ENCODE results near the gene FOS.

Gene FOS

DNA sequence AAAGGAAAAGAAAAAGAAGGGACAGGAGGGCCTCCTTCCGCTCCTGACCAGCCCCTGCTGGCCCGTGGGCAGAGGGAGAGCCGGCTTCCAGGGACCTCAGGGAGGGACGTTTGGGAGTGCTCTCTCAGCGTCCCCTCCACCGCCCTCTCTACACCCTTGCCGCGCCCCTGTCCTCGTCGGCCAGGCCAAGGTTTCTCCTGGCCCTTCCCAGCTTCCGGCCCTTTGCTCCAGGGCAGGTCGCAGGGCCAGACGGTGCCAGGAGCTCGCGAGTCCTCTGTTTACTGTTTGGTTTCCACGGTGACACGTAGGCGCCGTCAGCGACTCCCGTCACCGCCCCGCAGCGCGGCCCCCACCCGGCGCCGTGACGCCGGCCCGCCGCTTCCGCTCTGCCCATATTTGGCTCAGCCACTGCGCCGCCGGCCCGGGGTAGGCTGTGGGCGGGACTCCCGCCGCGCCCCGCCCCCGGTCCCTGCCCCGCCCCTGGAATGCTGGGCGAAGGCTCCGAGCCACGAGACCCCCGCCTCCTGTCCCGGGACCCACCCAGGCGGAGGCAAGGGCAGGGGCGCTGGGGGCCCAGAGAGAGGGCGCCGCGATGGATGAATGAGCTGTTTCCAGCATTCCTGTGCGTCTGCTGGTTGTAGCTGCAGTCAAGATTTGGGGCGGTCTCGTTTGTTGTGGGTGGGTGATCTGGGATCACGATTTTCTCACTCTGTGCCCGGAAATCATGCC lies 15.5 kb downstream of the FOS start:
- in situ Hi-C loops (cut with HindIII; ENCODE audit: low sequenced_read_pairs) = loop anchor here (5.0 kb wide), 1 partner anchor 72 kb away; no protein-coding TSS in a partner anchor

DNA sequence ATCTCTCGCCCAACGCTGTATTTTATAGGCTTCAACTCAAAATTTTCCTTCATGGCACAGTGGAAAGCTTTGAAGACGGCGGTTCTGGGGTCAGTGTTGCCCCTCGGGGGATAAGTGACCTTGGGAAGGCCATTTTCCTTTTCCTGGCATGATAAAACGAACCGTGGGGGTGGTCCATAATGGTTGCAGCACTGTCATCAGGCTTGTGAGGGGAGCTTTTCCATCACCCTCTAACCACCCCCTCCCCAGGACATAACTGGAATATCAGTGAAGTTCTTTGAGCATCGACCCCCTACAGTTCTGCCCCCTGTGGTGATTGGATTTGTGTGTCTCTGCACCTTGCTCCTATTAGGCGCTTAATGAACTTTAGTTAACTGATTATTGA lies 16.0 kb downstream of the FOS start:
- in situ Hi-C loops (cut with HindIII; ENCODE audit: low sequenced_read_pairs) = loop anchor here (5.0 kb wide), 1 partner anchor 72 kb away; no protein-coding TSS in a partner anchor

DNA sequence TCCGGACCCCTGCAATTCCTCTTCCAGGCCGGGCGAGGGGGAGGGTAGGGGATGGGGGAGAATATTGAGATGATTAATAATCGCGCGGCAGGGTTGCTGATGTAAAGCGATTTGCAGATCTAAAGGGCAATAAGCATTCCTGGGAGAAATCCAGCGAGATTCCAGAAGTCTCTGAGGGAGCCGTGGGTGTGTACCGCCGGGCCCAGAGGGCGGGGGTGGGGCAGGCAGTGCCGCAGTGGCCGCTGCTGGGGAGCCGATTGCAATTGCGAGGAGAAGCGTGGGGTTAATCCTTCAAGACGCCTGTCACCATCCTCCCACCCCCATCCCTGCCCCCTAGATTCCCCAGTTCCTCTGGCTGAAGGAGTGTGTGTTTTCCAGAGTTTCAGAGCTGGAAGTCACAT lies 16.4 kb downstream of the FOS start:
- in situ Hi-C loops (cut with HindIII; ENCODE audit: low sequenced_read_pairs) = no loop called here

DNA sequence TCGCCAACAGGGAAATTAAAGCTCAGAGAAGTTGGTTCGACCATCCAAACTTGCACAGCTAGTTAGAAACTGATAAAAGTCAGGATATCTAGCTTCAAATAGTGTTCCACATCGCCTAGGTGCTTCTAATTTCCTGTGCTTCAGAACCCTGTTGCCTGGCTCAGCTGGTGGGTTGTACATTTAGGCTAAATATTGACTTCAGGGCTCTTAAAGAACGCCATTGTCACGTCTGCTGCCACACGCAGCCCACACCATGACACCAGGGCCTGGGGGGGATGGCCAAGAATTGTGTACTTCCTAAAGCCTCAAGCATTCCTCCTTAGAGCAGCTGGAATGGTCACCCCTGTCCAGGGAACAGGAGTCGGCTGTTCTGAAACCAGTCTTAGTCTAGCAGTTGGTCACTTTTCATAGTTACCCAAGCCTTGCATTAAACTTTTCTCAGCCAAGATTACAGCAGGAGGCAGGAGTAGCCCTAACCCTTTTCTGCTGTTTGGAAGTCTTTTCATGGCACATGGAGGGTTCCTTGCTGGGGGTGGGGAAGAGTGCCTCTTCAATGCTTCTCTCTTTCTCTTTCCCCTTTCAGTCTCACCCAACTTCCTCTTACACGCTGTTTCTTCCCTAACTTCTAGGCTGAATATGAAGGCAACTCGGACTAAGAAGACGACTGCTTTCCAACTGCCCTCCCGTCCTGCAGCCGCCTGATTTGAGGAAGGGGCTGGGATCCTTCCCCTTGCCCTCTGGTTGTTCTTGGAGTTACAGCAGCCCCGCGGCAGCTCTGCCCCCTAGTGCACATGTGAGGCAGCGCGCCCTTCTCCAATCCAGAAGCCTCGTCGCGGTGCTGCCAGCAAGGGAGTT lies 17.1 kb downstream of the FOS start:
- in situ Hi-C loops (cut with HindIII; ENCODE audit: low sequenced_read_pairs) = no loop called here

DNA sequence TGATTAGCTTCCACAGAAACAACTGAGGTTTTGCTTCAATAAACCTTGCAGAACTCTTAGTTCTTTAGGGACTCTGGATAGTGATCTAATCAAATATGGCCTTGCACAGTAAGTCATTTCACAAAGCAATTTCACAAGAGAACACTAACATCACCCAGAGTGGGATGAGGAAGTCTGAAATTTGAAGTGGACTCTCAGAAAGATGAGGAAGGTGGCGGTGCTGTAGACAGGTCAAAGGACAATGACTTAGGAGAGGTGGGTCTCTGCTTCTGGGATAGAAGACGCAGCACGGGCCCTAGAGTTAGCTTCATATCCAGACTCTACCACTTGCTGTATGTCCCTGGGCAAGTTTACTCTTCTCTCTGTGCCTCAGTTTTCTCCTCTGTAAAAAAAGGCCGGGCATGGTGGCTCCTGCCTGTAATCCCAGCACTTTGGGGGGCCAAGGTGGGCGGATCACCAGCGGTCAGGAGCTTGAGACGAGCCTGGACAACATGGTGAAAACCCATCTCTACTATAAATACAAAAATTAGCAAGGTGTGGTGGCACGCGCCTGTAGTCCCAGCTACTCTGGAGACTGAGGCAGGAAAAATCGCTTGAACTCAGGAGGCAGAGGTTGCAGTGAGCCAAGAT lies 18.9 kb downstream of the FOS start:
- in situ Hi-C loops (cut with HindIII; ENCODE audit: low sequenced_read_pairs) = no loop called here

DNA sequence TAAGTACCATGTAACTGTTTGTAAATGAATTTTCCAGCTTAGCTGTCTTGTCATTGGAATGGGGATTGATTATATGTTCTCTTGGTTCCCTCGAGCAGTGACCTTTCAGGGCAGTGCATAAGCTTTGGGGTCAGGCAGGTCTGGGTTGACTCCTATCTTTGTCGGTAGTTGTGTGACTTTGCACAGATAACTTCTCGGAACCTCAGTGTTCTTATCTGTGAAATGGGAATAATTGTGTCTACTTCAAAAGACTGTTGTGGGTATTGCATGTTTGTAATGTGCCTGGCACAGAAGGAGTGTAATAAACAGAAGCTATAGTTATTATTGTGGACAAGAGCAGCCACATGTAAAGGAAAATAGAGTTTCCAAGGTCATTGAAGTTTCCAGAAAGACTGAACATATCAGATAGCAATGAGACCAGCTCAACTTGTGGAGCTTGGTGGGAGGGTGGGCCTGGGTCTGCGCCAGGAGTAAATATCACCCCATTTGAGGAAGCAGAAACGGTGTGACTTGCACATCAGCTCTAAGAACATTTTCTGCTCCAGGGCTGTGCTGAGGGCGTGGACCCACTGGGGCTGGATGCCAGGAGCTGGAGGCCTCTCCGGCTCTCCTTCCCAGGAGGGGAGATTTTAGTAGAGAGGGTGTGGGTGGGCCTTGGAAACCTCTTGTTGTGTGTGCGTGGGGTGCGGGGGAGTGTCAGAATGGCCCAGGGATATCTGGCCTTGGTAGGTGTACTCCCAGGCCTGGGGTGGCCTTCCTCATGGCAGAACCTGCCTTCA lies 19.7 kb downstream of the FOS start:
- in situ Hi-C loops (cut with HindIII; ENCODE audit: low sequenced_read_pairs) = no loop called here

DNA sequence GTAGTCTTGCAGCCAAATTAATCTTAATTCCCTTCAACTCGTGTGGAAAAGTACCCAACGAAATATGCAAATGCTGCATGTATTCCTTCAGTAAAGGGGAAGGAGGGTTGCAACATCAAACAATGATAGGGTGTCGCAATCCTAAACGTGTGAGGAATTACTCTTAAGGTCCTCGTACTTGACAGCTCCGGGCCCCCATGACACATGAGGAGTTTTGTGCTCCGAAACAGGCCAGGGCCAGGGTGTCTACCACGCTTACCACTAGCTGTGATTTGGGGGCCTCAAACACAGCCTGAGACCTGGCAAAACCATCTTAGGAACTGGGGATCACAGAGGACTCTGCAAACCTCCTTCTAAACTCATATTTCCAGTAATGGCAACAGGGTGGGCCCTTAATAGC lies 20.4 kb downstream of the FOS start:
- in situ Hi-C loops (cut with HindIII; ENCODE audit: low sequenced_read_pairs) = no loop called here

DNA sequence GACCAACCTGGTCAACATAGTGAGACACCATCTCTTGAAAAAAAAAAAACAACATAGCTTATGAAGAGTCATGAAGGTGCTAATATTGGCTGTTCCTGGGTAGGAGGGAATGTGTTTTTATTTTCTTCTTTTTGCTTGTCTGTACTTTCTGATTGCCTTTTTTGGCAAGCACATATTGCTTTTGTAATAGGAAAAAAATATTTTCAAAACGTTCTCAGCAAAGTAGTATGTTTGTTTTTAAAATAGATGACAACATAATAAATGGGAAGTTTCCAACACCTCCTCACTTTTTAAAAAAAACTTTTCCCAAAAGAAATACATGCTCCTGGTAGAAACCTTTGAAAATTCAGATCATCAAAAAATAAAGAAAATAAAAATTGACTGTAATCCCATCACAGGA lies 20.9 kb downstream of the FOS start:
- in situ Hi-C loops (cut with HindIII; ENCODE audit: low sequenced_read_pairs) = no loop called here

DNA sequence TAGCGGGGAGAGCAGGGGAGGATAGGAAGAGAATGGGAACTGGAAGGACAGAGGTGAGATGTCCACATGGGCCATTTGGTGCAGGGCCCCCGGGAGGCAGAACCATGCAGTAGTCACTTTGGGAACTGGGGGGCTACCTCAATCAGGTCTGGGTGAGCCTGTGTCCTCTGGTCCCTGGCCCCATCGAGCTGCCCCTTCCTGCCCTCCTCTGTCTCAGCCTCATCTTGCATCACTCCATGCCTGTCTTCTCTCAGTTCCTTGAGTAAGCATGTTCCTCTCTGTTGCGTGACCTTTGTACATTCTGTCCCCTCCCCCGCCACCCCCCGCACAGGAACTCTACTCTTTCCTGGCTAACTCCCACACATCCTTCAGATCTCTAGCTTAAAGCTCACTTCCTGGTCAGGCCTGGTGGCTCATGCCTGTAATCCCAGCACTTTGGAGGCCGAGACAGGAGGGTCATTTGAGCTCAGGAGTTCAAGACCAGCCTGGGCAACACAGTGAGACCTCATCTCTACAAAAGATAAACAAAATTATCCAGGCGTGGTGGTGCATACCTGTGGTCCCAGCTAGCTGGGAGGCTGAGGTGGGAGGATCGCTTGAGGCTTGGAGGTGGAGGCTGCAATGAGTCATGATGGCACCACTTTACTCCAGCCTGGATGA lies 23.2 kb downstream of the FOS start:
- in situ Hi-C loops (cut with HindIII; ENCODE audit: low sequenced_read_pairs) = loop anchor here (5.0 to 10.0 kb wide), 4 partner anchors 36 to 337 kb away; partner anchors contain the start of gene NEK9

DNA sequence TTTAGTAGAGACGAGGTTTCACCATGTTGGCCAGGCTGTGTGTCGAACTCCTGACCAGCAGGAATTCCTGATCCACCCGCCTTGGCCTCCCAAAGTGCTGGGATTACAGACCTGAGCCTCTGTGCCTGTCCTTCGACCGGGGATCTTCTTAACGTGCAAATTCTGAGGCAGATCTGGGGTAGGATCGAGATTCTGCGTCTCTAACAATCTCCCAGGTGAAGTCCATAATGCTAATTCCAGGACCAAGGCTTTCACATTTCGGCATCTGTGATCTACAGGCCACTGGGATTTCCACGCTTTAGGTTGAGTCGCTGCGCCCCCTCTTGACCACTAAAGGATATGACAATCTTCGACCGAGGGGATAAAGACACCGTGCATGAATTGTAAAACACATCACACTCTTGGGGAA lies 24.8 kb downstream of the FOS start:
- in situ Hi-C loops (cut with HindIII; ENCODE audit: low sequenced_read_pairs) = loop anchor here (5.0 to 10.0 kb wide), 4 partner anchors 34 to 339 kb away; partner anchors contain the start of gene NEK9

DNA sequence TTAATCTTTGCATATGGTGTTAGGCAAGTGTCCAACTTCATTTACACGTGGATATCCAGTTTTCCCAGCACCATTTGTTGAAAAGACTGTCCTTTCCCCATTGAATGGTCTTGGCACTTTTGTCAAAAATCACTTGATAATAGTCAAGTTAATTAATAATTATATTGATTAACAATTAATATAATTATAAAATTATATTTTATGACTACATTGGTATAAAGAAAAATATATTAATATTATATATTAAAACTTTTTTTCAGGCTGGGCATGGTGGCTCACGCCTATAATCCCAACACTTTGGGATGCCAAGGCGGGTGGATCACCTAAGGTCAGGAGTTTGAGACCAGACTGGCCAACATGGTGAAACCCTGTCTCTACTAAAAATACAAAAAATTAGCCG lies 27.8 kb downstream of the FOS start:
- in situ Hi-C loops (cut with HindIII; ENCODE audit: low sequenced_read_pairs) = loop anchor here (10.0 kb wide), 2 partner anchors 188 to 342 kb away; no protein-coding TSS in a partner anchor

DNA sequence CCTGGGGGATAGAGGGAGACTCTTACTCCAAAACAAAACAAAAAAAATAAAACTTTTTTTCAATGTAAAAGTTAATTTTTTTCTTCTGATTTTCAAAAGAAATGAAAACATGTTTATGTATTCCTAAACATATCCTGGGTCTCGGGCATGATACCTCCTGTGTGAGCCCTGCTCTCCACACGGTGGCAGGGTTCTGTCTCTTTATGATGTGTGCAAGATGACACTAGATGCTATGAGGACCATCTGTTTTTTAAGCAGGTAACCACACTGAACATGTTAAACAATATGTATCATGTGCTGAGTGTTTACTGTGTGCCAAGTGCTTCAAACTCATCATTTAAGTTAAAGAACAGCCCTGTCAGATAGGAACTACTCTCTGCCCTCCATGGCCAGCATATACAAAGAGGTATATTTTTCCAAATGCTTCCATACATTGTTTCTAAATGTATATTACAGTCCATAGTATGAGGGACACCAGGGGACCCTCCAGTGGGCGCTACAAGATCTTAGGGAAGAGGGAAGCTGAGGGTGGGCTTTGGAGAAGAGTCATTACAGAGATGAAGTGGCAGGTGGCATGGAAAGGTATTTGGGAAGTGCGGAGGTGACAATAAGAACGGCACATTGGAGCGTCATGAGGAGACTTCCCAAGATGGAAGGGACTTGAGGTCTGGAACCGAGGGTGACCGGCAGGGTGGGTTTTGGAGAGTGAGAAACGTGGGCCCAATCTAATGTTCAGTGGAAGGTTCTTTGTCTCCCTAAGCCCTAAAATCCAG lies 28.5 kb downstream of the FOS start:
- in situ Hi-C loops (cut with HindIII; ENCODE audit: low sequenced_read_pairs) = loop anchor here (10.0 kb wide), 2 partner anchors 188 to 342 kb away; no protein-coding TSS in a partner anchor

DNA sequence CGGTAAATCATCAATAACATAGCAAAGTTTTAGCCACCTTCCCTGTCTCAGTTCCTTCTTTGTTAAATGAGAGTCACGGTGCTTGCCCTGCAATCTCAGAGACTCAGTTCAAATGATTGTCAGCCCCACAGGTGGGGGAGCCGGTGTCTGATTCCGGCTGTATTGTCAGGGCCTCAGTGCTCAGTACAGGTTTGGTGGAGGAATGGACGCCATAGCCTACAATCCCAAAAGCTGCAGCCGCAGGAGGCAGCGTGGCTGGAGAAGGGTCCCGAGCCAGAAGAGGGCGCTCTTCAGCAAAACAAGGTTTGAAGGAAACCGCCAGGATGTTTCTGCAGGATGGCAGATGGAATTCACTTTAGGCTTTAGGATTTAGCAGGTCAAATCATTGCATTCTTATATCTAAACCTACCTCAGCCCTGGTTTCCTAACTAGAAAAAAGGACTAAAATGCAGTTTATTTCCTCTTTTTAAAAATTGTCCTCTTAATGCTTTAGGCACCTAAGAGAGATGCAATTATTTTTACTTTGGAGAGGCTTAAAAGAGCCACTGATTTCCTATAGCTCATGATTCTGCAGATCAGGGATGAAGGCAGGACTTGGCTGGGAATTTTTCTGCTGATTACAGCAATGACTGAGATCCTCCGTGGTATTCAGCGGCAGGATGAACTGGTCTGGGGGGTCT lies 29.2 kb downstream of the FOS start:
- in situ Hi-C loops (cut with HindIII; ENCODE audit: low sequenced_read_pairs) = loop anchor here (10.0 kb wide), 2 partner anchors 187 to 343 kb away; no protein-coding TSS in a partner anchor

DNA sequence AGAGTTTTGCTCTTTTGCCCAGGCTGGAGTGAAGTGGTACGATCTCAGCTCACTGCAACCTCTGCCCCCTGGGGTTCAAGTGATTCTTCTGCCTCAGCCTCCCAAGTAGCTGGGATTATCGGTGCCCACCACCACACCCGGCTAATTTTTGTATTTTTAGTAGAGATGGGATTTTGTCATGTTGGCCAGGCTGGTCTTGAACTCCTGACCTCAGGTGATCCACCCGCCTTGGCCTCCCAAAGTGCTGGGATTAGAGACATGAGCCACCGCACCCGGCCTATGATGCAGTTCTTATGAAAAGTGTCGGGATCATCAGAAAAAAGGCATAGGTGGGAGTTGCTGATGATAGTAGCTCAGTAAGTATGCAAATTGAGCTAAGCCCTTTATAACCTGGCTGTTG lies 30.4 kb downstream of the FOS start:
- in situ Hi-C loops (cut with HindIII; ENCODE audit: low sequenced_read_pairs) = loop anchor here (10.0 kb wide), 2 partner anchors 186 to 344 kb away; no protein-coding TSS in a partner anchor

DNA sequence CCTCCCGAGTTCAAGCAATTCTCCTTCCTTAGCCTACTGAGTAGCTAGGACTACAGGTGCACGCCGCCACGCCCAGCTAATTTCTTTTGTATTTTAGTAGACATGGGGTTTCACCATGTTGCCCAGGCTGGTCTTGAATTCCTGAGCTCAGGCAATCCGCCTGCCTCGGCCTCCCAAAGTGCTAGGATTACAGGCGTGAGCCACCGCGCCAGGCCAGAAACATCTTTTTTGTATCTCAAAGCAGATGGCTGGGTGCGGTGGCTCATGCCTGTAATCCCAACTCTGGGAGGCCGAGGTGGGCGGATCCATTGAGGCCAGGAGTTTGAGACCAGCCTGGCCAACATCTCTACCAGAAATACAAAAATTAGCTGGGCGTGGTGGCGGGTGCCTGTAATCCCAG lies 30.9 kb downstream of the FOS start:
- in situ Hi-C loops (cut with HindIII; ENCODE audit: low sequenced_read_pairs) = loop anchor here (10.0 kb wide), 2 partner anchors 185 to 345 kb away; no protein-coding TSS in a partner anchor

DNA sequence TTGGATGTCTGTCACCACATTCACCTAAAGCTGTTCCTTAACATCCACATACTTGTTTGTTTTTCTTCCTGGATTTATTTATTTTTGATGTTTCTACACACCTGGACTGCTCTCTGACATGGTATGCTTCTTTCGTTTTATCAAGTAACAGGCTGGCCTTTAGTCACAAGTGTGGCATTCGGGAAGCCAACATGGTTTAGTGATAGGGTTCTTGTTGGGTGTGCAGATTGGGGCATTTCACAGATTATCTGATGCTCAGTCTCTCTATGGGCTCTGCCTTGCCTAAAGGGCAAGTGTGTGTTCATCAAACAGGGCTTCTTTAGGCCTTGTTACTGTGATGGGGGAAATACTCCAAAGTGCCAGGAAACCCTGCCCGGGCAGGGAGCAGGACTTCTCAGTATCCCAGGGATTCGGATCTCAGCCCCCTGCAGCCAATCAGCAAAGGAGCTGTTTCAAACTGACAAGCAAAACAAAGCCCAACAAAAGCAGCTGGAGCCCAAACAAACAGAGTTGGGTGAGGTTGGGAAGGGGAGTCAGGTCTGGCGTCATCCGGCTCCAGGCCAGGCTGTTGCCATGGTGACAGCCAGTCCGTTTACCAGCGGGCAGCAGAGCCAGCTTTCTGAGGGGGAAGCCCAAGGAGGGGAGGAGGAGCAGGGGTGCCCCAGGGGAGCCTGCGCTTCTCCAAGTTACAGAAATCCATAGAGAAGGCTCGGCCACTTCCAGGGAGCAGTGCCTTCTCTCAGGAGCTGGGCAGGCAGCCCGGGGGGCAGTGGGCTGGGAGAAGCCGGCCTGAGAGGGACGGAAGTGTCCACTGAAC lies 31.9 kb downstream of the FOS start:
- in situ Hi-C loops (cut with HindIII; ENCODE audit: low sequenced_read_pairs) = no loop called here

DNA sequence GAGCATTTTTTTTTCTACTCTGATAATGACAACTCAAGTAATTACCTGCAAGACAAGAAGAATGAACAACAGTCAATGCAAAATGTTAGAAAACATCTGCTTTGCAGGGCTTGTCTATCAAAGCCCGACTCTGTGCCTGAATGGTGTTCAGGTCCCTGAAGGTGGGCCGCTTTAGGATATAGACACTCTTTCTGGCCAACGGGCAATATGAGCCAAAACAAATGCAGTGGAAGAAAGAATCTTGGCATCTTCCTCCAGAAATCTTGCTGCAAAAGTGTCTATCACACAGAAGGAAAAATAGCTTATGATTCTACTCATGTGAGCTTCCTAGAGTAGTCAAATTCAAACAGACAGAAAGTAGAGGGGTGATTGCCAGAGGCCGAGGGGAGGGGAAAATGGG lies 32.7 kb downstream of the FOS start:
- in situ Hi-C loops (cut with HindIII; ENCODE audit: low sequenced_read_pairs) = no loop called here

DNA sequence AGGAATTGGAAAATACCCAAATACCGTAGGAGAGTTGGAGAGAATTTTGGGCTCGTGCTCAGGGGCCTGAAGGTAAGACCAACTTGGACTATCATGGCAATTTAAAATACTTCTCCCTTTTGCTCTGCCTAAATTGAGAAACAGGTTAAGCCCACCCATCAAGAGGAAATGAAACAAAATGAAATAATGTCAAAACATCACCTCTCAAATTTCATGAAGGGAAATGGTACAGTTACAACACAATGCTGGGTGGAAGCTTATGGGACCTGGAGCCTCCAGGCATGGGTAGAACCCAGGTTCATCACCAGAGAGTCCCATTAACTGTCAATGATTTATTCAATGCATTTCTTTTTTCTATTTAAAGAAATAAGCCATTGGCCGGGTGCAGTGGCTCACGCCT lies 33.7 kb downstream of the FOS start:
- in situ Hi-C loops (cut with HindIII; ENCODE audit: low sequenced_read_pairs) = no loop called here
